Upper lobe of left lung (tissue), 4 donors: ENCODE data around the gene CPNE5.

Source experiments
- EP300 ChIP-seq, 4 donors: sonication (generic); formaldehyde crosslinking; IDR thresholded peaks; one replicate each; pipeline ENCODE4 v1.5.1; 2017; ENCODE audit warnings: antibody characterized with exemption in 4 of 4, control low read depth in 2 of 4
- POLR2A ChIP-seq, 4 donors: fragments of 450-650 bp; IDR thresholded peaks; one replicate each; pipeline ENCODE4 v1.5.1; 2016 to 2017; ENCODE audit warnings: antibody characterized with exemption in 4 of 4, mild to moderate bottlenecking in 2 of 4
- POLR2AphosphoS5 ChIP-seq, 2 donors: sonication (generic); formaldehyde crosslinking; IDR thresholded peaks; one replicate each; pipeline ENCODE4 v1.5.1; 2017; ENCODE audit warnings: antibody characterized with exemption in 2 of 2
- TF ChIP-seq, protein P1 (sequence below), 6 experiments: fragments of 450-650 bp in 4 of 6; fragments of 200-600 bp in 2 of 6; sonication (generic) in 2 of 6; IDR thresholded peaks; one replicate each; pipeline ENCODE4 v1.5.1; 2016 to 2019; ENCODE audit warnings: antibody characterized with exemption in 6 of 6

GRCh38 chr6:36841756-36842155 is 2.5 kb upstream of the CPNE5 start:
- TF ChIP-seq, protein P1, sequence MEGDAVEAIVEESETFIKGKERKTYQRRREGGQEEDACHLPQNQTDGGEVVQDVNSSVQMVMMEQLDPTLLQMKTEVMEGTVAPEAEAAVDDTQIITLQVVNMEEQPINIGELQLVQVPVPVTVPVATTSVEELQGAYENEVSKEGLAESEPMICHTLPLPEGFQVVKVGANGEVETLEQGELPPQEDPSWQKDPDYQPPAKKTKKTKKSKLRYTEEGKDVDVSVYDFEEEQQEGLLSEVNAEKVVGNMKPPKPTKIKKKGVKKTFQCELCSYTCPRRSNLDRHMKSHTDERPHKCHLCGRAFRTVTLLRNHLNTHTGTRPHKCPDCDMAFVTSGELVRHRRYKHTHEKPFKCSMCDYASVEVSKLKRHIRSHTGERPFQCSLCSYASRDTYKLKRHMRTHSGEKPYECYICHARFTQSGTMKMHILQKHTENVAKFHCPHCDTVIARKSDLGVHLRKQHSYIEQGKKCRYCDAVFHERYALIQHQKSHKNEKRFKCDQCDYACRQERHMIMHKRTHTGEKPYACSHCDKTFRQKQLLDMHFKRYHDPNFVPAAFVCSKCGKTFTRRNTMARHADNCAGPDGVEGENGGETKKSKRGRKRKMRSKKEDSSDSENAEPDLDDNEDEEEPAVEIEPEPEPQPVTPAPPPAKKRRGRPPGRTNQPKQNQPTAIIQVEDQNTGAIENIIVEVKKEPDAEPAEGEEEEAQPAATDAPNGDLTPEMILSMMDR (IDR thresholded peaks at IDR 0.05), result no peak
- TF ChIP-seq EP300 (IDR thresholded peaks at IDR 0.05) (no peak), POLR2AphosphoS5 (IDR thresholded peaks at IDR 0.05) (no peak), POLR2A (IDR thresholded peaks at IDR 0.05) (no peak)
